HG03565 (cell line): ENCODE results near the gene RAD51D.
"Not testable (repeated sequence)": the region's sequence is repeated elsewhere in the genome, so short reads cannot be mapped to it uniquely, and the experiment has no call there.

Experiments used
- ATAC-seq: cut with Tn5 transposase; IDR thresholded peaks from one replicate; pipeline ENCODE4 v1.9.1; 2021; ENCODE audit warnings: mild to moderate bottlenecking, moderate library complexity; ENCODE audit not compliant: unreplicated experiment

The RAD51D gene

DNA sequence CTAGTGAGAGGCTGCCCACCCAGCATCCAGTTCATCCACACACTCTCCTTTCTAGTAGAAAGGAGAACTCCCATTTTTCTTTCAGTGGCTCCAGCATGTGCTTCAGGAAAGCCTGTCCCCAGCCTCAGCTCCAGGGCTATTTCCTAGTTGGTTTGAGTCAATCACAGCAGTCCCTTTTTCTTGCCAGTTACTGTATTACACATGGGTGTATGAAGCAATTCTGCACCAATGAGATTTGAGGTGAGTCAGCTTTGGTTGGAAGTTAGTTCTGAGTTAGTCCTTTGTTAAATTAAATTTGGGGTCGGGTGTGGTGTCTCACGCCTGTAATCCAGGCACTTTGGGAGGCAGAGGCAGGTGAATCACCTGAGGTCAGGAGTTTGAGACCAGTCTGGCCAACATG lies 24.8 kb downstream of the RAD51D start:
- ATAC-seq: no peak

DNA sequence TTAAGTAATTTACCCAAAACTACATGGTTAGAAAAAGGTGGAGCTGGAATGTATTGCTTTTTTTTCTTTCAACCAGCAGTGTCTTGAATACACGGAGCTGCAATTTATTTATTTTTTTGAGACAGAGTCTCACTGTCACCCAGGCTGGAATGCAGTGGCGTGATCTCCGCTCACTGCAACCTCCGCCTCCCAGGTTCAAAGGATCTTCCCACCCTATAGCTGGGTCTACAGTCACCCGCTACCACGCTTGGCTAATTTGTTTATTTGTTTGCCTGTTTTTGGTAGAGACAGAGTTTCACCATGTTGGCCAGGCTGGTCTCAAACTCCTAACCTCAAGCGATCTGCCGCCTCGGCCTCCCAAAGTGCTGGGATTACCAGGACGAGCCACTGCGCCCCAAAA lies 29.0 kb downstream of the RAD51D start:
- ATAC-seq: not testable (repeated sequence)

DNA sequence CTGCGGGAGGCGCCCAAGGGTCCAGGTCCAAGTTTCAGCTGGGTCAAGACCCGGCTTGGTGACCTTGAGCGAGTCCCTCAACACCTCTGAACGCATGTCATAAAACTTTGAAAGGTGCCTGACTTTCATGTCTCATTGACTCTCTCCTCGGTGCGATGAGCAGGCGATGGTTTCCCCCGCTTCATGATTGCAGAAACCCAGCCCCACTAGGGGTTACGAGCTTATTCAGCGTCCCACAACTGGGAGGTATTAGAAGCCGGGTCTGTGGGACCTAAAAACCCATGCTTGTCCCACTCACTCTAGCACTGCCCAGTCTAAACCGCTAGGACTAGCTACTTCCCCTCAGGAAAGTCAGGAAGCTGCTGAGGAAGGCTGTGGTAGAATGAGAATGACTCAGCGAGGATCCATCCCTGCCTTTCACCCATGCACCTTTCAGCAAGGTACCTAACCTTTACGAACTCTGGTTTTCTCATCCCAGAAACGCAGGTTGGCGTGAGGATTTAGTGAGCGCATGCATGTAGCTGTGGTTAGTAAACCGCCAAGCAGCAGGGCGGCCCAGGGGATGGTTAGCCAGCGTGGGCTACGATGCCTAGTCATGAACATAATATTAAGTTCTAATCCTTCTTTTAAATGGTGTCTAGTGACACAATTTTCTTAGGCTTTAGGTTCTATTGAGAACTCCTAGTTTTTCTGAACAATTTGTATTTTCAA lies 29.9 kb downstream of the RAD51D start:
- no peak for ATAC-seq

DNA sequence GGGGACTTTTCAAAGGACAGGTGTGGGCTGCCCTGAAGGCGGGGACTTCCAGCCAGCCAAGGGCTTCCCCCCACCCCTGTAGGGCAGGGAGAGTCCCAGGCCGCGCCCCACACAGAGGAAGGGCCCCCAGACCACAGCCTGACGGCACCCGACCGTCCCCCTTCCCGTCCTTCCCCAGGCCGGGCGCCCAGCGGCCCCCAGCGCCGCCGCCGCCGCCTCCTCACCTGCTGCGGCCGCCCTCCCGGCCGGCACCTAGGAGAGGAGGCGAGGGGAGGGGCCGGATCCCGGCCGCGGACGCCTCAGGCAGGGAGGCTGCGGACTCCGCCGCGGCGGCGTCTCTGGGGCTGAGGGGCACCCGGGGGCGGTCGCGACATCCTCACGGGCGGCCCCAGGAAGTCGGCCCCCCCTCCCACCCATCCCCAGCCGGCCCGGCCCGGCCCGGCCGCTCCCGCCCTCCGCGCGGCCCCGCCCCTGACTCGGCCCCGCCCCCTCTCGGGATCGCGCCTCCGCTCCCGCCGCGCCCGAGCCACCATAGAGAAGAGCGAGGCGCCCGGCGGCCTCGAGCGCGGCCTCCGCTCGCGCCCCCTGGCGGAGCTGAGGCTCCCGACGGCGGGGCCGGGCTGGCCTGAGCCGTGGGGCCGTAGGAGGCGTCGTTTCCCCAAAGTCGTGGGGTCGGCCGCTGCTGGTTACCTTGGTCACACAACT lies 30.6 kb downstream of the RAD51D start:
- peak; percentile 53 for ATAC-seq

DNA sequence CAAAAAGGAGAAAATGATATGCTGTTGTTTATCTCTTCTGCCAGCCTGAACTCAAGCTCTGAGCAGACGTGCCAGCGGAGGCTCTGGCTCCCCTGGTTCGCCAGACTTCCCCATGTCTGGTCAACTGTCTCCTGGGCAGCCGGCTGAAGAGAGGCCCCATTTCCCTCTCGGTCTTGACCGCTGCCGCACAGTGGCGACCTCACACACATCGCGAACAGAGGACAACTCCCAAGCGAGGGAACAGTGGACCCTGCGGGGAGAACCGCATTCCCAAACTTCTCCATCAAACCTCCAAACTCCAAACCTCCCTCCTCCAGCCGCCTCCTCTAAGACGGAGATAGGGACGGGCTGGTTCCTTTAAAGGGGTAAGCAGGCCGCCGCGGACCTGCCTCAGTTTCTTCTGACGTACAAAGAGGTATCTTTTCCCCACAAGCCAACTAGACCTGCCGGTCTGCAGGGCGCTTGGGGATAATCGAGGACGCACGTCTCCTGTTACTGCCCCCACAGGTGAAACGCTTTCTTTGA lies 31.2 kb downstream of the RAD51D start:
- no peak for ATAC-seq

DNA sequence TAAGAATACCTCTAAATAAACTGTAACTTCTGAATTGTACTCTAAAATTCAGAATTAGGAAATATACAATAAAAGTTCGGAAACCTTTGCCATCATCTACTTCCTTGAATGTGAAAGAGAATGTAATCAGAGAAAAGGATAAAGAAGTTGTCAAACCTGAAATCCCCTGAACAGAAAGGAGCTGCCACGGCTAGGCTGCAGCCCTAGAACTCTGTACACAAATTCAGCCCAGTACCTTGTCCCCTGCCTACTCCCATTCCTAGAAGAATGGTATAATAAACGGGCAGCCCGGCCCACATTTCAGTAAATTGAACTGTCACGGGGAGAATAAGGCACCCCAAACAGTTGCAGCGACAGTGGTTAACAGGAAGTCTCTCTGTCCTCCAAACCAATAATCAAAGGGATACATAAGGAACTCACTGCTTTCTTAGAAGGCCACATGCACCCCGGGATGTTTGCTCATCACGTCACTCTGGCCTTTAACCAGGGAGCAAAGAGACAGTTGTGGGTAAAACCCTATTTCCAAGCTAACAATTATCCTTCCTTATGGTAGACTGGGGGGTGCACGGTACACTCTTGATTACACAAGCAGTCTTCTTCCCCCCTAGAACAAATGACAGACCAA lies 31.8 kb downstream of the RAD51D start:
- ATAC-seq: no peak

DNA sequence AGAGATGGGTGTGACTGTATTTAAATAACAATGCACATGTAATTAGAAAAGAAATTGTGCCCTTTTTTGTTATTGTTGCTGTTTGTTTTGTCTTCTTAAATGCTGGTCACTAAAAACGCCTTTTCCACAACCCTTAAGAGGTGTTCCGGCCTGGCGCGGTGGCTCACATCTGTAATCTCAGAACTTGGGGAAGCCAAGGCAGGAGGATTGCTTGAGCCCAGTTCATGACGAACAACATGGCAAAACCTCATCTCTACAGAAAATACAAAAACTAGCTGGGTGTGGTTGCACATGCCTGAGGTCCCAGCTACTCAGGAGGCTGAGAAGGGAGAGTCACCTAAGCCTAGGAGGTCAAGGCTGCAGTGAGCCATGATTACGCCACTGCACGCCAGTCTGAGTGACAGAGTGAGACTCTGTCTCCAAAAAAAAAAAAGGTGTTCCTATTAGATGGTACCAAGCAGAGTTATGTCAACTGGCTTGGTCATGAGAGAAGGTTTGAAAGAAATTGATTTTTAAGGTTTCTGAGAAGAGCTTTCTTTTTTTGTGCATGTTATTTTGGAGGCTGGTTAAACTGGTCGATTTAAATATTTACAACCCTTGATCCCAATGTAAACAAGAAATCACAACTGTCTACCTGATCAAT lies 32.6 kb downstream of the RAD51D start:
- ATAC-seq: no peak

DNA sequence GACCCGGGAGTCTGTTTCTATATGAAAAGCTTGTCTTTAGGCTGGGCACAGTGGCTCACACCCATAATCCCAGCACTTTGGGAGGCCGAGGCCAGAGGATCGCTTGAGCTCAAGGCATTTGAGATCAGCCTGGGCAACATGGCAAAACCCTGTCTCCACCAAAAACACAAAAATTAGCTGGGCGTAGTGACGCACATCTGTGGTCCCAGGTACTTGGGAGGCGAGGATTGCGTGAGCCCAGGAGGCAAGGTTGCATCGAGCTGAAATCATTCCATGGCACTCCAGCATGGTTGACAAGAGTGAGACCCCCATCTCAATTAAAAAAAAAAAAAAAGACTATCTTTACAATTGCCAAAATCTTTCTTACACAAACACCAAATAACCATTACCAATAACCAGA lies 33.5 kb downstream of the RAD51D start:
- ATAC-seq: no peak

DNA sequence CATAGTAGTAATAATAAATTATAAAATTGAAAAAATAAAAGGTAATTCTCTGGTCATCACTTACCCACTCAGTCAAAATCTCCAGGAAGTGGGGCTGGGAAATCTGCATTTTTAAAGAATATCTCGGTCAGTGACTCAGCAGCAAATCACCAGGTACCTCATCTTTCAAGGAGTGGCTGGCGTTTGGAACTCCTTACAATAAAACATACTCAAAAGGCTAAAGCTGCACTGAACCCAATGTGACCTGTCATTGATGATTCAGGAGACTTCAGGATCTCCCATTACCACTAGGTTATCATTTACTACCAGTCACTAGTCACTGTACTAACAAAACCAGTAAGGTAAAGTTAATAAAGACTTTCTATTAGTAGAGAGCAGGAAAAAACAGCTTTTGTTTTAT lies 34.7 kb downstream of the RAD51D start:
- no peak for ATAC-seq

DNA sequence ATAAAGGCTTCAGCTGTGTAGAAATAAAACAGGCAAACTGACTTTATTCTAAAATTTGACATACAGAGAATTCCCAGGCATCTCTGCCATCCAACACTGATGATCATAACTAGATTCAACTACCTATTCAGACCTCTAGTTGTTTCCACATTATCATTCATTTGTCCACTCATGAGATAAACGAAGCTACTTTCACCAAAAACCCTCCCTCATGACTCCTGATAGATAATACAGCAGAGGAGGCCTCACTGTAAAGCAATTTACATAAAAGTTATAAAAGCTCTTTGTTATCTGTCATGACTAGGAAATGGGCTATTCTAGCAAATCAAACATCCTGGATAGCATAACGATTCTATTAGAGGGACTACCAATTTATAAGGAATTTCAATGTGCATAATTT lies 36.6 kb downstream of the RAD51D start:
- ATAC-seq: no peak

DNA sequence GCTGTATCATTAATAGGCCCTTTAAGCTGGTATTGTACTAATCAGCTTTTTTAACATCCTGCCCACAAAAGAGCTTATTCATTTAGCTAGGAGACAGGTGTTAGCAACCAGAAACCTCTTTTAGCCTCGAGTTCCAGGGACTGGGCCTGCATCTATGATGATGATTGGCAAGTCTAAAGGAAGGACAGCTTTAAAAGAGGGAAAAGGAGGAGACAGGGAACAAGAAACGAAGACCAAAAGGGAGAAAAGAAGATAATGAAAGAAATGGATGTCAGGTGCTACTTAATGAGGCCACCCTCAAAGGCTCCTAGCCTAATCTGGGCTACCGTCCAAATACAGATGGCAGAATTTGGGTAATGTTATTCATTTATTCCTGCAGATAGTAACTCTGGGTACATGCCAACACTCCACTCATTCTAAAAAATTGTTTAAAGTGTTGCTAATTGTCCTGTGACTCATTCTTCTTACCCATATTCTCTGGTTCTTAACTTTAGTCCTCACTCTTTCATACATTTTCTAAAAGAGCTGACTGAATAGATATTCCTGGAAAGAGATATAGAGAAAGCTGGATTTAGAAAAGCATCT lies 37.5 kb downstream of the RAD51D start:
- no peak for ATAC-seq

DNA sequence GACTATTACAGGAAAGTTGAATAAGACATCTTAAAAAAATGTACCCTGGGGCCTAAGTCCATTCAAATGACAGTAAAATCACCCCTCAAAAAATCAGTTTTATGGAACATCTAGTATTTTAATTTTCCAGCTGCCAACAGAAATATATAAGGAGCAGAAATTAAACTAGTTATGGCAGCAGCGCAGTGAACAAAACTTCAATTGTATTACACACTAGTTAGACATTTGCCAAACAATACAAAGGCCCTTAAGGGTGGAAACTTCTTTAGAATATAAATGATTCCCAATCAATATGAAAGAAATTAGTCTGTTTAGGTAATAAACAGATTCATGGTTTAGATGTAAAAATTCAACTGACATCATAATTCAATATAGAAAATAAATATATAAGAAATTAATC lies 38.0 kb downstream of the RAD51D start:
- ATAC-seq: no peak

DNA sequence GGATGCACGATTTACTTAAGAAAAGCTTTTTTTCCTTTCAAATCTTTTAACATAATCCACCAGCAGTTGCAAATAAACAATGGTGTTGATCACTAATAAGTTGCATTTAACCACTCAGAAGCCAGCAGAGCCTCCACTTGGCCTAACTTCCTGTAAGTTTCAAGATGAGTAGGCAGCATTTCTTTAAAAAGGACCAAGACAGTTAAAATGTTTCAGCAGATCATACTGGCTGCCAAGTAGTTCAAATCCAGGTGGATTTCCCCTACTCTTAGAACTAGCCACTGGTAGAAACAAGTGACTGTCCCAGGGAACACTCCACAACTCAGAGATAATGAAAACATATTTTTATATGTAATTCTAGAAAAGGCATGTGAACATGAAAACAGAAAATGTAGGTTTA lies 39.1 kb downstream of the RAD51D start:
- ATAC-seq: peak; percentile 47

DNA sequence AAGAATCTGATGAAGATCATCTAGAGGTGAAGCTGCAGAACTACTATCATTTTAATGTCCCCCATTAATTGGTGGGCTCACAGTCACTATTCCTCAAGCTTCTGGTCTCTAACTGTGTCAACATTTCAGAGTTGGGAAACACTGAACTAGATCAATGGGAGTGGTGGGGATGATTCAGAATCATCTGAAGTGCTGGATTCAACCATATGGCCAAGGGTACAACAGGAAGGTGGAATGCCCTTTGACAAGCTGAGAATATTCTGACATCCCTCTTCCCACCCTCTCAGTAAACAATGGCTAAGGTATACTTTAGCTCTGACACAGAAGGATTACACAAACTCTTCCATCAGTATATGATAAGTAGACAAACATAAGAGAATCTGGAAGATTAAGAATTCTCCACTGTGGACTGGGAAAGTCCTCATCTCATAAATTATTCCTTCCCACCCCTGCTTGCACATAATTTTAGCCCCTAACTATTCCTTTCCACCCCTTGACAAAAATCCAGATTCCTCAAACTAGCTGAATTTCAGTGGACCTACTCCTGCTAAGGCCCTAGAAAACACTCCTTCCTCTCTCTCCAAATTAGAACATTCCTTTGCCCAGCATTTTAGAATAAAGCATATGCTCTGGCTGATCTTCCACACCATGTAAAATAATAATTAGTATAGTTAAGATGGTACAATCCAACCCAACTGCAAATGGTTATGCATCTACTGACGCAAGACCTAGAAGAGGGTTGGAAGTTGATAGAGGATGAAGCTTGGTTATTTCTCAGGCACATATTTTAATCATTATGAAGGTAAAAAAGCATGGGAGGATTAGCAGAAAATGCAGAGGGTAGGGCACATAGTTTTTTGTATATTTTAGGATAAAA lies 39.9 kb downstream of the RAD51D start:
- ATAC-seq: no peak

DNA sequence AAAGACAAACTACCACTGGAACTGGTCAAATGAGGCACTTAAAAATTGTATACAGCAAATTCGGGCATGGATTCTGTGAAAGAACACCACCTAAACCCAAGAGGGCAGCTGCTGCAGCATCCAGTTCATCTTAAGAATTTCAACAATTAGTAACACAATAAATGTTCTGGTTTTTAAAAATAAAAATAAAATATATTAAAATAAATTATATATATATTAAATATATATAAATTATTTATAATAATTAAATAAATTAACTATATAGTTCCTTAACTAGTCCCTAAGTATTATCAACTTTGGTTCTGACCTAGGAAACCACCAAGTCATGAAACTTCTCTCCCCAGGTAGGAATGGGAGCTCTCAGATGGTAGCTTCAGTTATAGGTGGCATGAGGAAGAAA lies 42.8 kb downstream of the RAD51D start:
- no peak for ATAC-seq

DNA sequence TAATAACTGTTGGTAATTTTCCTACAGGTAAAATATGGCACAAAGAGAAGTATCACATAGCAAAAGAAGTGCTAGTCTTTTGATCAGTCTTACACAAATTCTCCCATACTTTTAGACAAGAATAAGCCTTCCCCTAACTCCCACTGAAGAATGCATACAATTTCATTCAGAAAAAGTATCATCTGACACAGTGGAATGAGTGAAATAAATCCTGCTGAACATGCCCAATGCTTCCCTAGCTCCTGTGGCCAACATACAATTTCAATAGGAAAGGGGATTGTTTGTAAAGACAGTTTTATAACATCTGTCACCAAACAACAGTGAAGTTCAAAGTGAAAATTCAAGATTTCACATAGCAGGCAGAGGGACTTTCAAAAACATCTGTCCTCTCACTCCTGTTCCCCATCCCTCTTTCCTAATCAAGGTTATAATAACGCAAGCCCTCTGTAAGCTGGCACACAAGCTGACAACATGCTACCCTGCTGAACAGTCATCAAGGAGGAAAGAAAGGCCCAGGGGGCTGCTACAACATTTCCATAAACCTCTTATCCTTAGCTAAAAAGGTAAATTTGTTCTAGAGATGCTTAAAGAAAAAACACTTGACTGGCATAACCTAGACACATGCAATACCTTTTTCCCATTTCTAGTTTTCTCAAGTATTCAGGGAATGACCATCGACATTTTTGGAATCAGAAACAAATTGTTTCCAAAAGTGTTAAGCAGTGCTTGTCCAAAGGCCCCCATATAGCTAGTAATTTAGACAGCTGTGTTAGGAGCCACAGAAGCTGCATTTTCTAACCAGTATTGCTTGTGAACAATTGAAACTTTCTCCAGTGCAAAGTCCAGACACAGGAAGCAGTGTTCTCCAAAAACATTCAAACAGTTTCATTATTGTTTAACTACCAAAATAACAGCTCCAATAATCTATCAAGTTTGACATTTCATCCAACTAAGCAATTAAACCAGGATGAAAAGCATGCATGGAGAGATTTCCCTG lies 44.7 kb downstream of the RAD51D start:
- ATAC-seq: no peak

DNA sequence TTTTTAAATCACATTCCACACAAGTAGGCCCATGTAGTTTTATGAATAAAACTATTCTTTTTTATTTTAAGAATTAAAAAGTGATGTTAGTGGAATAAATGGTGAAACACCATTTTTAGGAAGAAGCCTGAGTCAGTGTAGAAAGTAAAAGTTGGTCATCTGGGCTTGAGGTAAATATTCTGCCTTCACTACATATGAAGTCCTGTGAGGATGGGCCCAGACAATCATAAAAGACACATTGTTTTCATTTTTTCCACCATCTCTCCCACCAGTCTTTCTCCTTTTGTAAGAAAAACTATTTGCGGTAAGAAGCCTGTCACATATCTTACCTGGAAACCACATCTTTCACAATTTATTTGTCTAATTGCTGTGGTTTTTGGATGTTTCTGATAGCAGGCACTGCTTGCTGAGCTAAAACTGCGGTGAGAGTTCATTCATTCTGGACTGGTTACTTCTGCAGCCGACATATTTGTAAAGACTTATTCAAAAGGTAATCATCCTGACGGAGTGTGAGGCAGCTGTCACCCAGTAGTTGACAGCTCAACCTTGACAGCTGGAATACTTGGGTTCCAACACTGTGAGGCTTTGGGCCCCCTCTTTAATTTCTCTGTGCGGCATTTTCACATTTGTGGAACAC lies 45.6 kb downstream of the RAD51D start:
- ATAC-seq: no peak

DNA sequence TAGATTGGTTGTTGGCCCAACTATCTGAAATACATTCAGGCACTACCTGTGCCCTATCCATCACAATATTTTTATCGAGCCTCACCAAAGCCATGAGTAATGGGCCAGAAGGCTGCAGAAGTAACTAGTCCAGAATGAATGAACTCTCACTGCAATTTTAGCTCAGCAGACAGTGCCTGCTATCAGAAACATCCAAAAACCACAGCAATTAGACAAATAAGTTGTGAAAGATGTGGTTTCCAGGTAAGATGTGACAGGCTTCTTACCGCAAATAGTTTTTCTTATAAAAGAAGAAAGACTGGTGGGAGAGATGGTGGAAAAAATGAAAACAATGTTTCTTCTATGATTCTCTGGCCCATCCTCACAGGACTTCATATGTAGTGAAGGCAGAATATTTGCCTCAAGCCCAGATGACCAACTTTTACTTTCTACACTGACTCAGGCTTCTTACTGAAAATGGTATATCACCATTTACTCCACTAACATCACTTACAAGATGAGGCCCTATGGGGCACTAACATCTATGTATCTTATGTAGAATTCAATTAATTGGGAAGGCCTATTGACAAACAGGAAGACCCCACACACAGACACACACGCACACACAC lies 46.4 kb downstream of the RAD51D start:
- no peak for ATAC-seq
